Omental fat pad (tissue), 4 donors: ENCODE measurements around the gene PDE3A. TPM values are rescaled to one million over a fixed set of nuclear protein-coding genes. Genes with fewer than 3 reads are reported as not detected.

Source experiments
- ATAC-seq: fragments of 150-250 bp; one replicate; pipeline ENCODE4 v1.9.1; 2016; ENCODE audit warnings: mild to moderate bottlenecking, moderate library complexity; ENCODE audit not compliant: low FRiP score
- DNase-seq: peaks from one replicate; pipeline ENCODE4 v3.0.0-alpha.2; 2019; ENCODE audit warnings: low spot score
- total RNA-seq, 4 donors: library from RNA; depleted of rRNA; stranded (reverse); fragments of >200 nt; gene quantifications; one replicate each; pipeline ENCODE4 v1.1.0, GENCODE V29; 2016
- TF ChIP-seq, protein P1 (sequence below), 3 donors: fragments of 450-650 bp; IDR thresholded peaks; one replicate each; pipeline ENCODE4 v1.5.1; 2016 to 2017; ENCODE audit warnings: antibody characterized with exemption in 3 of 3, mild to moderate bottlenecking in 3 of 3, moderate library complexity in 2 of 3

The PDE3A gene
- total RNA-seq, 4 donors from 2014 or later, result 10.9 to 18.6 (median 13.7) TPM

DNA sequence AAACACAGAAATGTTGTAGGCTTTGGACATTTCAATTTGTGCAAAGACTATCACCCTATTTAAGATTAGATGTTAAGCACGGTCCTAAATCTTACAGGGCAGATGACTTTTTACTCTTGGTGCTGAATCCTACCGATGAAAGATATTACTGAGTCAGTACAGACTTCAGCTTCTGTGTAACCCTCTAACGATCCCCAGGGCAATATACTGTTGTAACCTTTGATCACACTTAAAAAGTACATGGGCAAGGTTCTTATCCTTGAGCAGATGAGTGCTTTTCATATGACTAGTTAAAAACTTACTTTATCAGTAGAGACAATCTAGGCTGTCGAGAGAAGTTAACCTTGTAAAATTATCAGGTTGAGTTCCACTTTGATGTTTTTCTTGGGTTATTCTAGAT lies 22.5 kb downstream of the PDE3A start:
- TF ChIP-seq, protein P1, sequence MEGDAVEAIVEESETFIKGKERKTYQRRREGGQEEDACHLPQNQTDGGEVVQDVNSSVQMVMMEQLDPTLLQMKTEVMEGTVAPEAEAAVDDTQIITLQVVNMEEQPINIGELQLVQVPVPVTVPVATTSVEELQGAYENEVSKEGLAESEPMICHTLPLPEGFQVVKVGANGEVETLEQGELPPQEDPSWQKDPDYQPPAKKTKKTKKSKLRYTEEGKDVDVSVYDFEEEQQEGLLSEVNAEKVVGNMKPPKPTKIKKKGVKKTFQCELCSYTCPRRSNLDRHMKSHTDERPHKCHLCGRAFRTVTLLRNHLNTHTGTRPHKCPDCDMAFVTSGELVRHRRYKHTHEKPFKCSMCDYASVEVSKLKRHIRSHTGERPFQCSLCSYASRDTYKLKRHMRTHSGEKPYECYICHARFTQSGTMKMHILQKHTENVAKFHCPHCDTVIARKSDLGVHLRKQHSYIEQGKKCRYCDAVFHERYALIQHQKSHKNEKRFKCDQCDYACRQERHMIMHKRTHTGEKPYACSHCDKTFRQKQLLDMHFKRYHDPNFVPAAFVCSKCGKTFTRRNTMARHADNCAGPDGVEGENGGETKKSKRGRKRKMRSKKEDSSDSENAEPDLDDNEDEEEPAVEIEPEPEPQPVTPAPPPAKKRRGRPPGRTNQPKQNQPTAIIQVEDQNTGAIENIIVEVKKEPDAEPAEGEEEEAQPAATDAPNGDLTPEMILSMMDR (IDR thresholded peaks at IDR 0.05), result no peak
- DNase-seq, result no peak
- no peak for ATAC-seq

DNA sequence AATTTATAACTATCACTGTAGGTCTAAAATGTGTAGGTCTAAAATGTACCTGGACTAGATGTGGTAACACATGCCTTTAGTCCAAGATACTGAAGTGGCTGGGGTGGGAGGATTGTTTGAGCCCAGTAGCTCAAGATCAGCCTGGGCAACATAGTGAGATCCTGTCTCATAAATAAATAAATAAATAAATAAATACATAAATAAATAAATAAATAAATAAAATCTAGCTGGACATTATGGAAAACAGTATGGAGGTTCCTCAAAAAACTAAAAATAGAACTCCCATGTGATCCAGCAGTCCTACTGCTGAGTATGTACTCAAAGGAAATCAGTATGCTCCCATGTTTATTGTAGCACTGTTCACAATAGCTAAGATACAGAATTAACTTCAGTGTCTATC lies 24.0 kb downstream of the PDE3A start:
- DNase-seq (no peak), ATAC-seq (no peak)
- TF ChIP-seq, protein P1 (IDR thresholded peaks at IDR 0.05), result no peak

DNA sequence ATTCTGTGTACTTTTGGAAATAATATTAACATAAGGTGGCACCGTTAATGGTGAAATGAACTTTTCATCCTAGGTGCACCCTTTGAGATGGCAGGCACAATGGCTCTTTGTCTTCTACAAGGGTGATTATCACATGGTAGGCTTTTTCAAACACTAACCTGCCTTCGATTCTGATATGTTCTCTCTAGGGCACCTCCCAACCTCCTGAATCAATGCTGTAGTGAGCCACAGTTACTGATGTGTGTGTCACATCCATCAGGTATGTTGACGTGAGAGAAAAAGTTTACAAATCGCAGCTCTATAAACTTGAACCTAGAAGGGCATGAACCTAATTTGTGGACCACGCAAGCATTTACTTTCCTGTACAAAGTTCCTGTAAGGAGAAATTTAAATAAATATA lies 25.4 kb downstream of the PDE3A start:
- DNase-seq (no peak), ATAC-seq (no peak)
- TF ChIP-seq, protein P1 (IDR thresholded peaks at IDR 0.05), result no peak

DNA sequence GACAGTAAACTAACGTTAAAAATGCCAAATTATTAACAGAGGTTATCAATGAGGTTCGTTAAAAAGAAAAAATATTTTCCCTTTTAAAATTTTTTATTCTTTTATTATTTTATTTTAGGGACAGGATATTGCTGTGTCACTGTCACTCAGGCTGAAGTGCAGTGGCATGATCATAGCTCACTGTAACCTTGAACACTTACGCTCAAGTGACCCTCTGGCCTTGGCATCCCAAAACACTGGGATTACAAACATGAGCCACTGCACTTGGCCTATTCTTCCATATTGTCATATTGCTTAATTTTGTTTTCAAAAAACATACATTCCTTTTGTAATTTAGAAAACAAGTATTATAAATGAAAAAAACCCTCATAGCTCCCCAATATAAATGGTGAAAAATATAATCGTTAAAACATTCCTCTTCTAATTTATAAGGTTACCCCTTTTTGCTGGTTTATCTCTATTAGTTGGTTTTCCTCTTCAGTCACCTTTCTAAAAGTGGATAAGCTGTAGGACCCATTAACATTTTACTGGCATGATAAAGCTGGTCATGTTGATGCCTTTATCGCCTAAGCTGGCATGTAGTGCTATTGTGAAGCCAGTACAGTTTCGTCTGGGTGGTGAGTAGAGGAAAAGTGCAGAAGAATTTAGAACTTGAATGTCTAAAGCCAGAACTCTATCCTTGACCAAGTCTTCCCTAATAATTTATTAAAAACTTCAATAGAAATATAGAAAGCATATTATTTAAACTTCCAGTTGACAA lies 27.6 kb downstream of the PDE3A start:
- ATAC-seq (no peak), DNase-seq (no peak)
- TF ChIP-seq, protein P1 (IDR thresholded peaks at IDR 0.05), result no peak

DNA sequence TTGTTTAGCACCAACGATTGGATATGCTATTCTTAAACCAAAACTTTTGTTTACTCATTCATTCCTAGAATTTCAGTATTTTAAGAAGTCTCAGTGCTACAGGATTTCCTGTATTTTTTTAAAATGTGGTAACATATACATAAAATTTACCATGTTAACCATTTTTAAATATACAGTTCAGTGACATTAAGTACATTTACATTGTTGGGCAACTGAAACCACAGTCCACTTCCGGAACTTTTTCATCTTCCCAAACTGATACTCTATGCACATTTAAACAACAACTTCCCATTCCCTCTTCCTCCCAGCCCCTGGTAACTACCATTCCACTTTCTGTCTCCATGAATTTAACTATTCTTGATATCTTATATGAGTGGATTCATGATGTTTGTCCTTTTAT lies 30.3 kb downstream of the PDE3A start:
- TF ChIP-seq, protein P1 (IDR thresholded peaks at IDR 0.05), result no peak
- no peak for DNase-seq
- no peak for ATAC-seq

DNA sequence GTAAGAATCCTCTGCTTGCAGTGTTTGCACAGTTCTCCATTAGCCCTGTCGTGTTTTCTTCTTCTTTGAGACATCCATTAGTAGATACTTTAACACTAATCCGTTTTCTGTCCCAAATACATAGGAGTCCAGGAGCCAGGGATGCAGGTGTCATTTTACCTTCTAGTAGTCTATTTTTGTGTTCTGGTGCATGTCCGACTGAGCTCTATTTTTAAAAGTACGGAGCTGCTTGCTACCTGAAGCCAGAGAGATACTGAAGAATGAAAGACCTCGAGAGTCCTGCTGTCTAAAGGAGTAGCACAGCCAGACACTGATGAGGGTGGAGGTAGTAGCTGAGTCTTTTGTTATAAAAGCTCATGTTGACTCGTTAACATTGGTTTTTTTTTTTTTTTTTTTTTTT lies 31.7 kb downstream of the PDE3A start:
- TF ChIP-seq, protein P1 (IDR thresholded peaks at IDR 0.05), result no peak
- ATAC-seq, result no peak
- DNase-seq, result no peak

DNA sequence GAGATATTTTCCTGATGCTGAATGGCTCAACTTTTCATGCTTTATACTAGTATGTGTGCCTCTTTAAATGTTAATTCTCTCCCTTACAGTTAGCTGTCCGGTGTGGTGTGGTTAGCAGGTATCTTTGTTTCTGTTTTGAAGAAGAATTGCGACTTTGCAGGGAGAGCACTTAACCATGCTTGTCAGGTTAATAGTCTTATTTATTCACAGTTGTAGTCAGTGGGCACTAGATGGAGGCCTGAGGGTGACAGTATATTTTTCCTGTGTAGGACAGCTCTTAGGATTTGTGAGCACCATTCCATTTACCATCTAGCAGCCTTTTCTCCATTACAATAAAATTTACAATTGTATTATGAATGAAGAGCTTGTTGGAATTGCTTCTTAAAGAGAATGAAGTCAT lies 34.9 kb downstream of the PDE3A start:
- no peak for DNase-seq
- TF ChIP-seq, protein P1 (IDR thresholded peaks at IDR 0.05), result no peak
- ATAC-seq, result no peak
